ENCODE data around the gene RPS27.

DNA sequence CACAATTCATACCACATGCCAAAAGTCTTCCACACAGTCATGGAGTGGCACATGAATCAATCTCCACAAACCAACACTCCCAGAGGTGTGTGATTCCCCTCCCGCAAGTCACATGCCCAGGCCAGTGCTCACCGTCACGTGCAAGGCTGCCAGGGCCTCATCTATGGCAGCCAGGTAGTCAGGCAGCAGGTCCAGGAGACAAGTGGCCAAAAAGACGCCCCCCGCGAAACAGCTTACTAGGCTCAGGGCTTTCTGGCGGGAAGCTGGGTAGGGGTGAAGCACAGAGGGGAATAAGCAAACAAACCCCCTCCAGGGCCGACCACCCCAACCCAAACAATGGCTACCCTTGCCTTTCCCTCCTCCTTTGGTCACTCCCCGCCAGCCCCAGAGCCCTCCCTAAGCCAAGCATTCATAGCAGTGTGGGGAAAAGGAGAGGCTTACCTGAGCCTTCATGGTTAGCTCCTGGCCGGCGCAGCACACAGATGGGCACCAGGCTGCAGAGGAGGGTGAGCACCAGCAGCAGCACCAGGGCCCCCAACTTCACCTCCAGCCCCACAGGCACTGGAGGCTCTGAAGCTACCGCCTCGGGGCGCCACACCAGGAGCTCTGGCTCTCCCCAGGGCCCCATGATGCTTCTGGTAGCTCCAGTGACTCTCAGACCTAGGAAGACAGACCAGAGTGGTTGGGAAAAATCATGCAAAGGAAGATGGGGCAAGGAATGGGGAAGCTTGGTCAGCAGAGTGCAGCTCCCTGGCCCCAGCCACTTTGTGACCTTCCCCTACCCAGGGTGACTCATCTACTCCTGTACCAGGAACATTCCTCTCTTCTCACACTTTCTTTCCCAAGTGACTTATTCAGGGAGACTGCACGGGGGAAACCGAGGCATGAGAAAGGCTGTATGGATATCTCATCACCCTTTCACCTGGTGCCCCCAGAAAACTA, 28.2 kb upstream of the RPS27 start:
- TF ChIP-seq, protein P1, sequence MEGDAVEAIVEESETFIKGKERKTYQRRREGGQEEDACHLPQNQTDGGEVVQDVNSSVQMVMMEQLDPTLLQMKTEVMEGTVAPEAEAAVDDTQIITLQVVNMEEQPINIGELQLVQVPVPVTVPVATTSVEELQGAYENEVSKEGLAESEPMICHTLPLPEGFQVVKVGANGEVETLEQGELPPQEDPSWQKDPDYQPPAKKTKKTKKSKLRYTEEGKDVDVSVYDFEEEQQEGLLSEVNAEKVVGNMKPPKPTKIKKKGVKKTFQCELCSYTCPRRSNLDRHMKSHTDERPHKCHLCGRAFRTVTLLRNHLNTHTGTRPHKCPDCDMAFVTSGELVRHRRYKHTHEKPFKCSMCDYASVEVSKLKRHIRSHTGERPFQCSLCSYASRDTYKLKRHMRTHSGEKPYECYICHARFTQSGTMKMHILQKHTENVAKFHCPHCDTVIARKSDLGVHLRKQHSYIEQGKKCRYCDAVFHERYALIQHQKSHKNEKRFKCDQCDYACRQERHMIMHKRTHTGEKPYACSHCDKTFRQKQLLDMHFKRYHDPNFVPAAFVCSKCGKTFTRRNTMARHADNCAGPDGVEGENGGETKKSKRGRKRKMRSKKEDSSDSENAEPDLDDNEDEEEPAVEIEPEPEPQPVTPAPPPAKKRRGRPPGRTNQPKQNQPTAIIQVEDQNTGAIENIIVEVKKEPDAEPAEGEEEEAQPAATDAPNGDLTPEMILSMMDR (conservative IDR thresholded peaks at IDR 0.05 in 1 of 2, IDR thresholded peaks at IDR 0.05 in 1 of 2; ENCODE audit: extremely low read depth in 1 of 2, insufficient read depth in 1 of 2, low read depth in 1 of 2, low read length in 2 of 2): no peak
- TF ChIP-seq EZH2 (IDR thresholded peaks at IDR 0.05; ENCODE audit: borderline replicate concordance, low read length): no peak

Measured in mammary epithelial cell (primary cell).